Esophagus (tissue), 2 donors: ENCODE data around the gene CCIN. TPM values are rescaled to one million over a fixed set of nuclear protein-coding genes. Genes with fewer than 3 reads are reported as not detected.

Experiments used
- H3K27ac ChIP-seq, 2 donors: one replicate each; pipeline ENCODE4 v1.5.1; 2013; ENCODE audit warnings: low read depth in 2 of 2, mild to moderate bottlenecking in 2 of 2, inconsistent platforms in 1 of 2, low read length in 1 of 2, moderate library complexity in 1 of 2
- H3K27me3 ChIP-seq, 2 donors: one replicate each; pipeline ENCODE4 v1.6.1; 2013; ENCODE audit warnings: low read length in 2 of 2, control low read depth in 1 of 2, mild to moderate bottlenecking in 1 of 2; ENCODE audit not compliant: insufficient read depth in 2 of 2, control insufficient read depth in 1 of 2
- H3K36me3 ChIP-seq, 2 donors: one replicate each; pipeline ENCODE4 v1.6.1; 2013; ENCODE audit warnings: low read length in 1 of 2; ENCODE audit not compliant: control insufficient read depth in 2 of 2, insufficient read depth in 2 of 2
- H3K4me1 ChIP-seq, 2 donors: one replicate each; pipeline ENCODE4 v1.6.1; 2013; ENCODE audit warnings: low read length in 1 of 2; ENCODE audit not compliant: control insufficient read depth in 2 of 2, insufficient read depth in 2 of 2
- H3K4me3 ChIP-seq, 2 donors: one replicate each; pipeline ENCODE4 v1.5.1; 2013; ENCODE audit warnings: low read length in 2 of 2, mild to moderate bottlenecking in 2 of 2, low read depth in 1 of 2, moderate library complexity in 1 of 2
- H3K9me3 ChIP-seq, 2 donors: one replicate each; pipeline ENCODE4 v1.6.1; 2013; ENCODE audit warnings: mild to moderate bottlenecking in 2 of 2, low read depth in 1 of 2, low read length in 1 of 2, moderate library complexity in 1 of 2; ENCODE audit not compliant: control insufficient read depth in 2 of 2, insufficient read depth in 1 of 2
- WGBS, 2 donors: extraction: QIAGEN DNeasy Blood & Tissue Kit; methylation state at CpG; one replicate each; pipeline ENCODE4 v1.1.7; 2013; 5-methylcytosine and 5-hydroxymethylcytosine counted together
- polyA plus RNA-seq, 2 donors: library from polyadenylated mRNA; stranded (reverse); fragments of 200-250 nt; gene quantifications; one replicate each; pipeline ENCODE4 v1.2.3, GENCODE V29; 2013
- donor health status: healthy with polysubstance abuse.
- donor health status: Bipolar disorder and iron deficiency.

Gene CCIN
- polyA plus RNA-seq, 2 donors: not detected

DNA sequence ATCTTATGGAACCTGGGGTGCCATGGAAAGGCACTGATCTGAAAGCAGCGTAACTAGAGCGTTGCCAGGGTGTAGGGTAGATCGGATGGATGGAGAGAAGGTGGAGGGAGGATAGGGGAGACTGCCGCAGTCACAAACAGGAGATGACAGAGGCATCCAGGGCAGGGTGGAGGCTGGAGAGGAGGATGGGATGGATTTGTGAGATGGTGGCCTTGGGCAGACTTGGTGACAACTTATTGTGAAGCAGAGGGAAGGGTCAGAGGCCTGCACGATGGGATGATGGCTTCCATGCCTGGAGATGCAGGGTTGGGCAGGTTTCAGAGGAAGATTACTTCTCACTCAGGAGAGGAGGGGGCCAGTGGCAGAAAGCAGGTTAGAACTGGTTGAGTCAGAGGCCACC lies 30.3 kb upstream of the CCIN start:
- no peak overlapping the region for H3K4me3 ChIP-seq
- no peak overlapping the region for H3K27ac ChIP-seq
- 93 to 96% methylated on average over 5 of the region's 5 CpGs for WGBS, 2 donors
- no peaks in the 10 kb centered on the region for H3K27me3 ChIP-seq
- H3K9me3 ChIP-seq: no peaks in the 10 kb centered on the region
- H3K36me3 ChIP-seq: no peaks in the 10 kb centered on the region
- H3K4me1 ChIP-seq: peaks cover 12 to 22% of the 10 kb centered on the region in 2 donors

DNA sequence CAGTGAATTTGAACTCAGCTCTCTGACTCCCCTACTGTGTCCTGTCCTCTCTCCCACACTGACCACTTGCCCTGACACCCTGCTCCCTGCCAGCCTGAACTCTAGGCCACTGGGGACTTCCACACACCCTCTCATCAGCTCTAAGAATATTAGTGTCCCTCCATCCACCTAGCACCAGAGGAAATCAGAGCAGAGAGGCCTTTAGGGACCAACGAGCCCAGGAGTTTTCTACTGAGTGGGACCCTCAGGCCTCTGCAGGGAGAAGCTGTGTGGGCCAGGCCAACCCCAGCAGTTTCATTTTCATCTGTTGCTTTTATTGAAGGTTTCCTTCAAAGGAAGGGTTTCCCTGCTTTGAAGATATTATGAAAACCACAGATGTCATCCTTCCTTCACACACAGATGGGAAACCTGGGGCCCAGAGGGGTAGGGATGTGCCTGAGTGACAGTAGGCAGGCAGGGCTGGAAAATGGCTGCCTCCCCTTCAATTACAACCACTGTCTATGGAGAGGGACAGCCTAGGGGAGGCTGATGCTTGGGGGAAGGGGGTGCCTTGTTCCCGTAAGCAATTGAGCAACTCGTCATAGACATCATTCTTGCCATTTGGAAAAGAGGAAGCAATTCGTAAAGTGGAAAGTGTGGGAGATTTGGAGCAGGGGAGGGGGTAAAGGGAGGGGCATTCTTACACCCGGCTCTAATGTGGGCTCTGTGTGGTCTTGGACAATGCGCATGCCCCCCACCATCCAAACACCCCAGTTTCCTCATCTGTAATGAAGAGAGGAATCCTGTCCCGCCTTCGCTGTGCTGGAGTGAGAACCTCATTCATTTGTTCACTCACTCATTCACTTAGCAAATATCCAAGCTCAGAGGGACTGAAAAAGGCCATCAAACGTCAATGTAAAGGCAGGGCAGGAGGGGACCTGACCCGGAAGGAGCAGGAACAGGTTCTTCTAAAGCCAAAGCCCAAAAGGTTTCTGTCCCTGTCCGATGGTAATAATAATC lies 28.8 kb upstream of the CCIN start:
- Histone ChIP-seq H3K4me1 (peaks cover 12 to 22% of the 10 kb centered on the region in 2 donors), H3K9me3 (peaks cover 0 to 3% of the 10 kb centered on the region in 2 donors), H3K4me3 (no peak overlapping the region), H3K27me3 (no peaks in the 10 kb centered on the region), H3K27ac (peak overlapping the region in 1 of 2 donors; percentile 56), H3K36me3 (no peaks in the 10 kb centered on the region)
- 74 to 79% methylated on average over 11 of the region's 11 CpGs for WGBS, 2 donors

- Histone ChIP-seq H3K27me3 (no peaks in the 10 kb centered on the region), H3K9me3 (peaks cover 0 to 6% of the 10 kb centered on the region in 2 donors), H3K36me3 (no peaks in the 10 kb centered on the region), H3K4me1 (peaks cover 5 to 22% of the 10 kb centered on the region in 2 donors), H3K27ac (no peak overlapping the region), H3K4me3 (no peak overlapping the region)
- 33 to 46% methylated on average over 4 of the region's 4 CpGs for WGBS, 2 donors
Observed at GRCh38 chr9:36141288-36141687, 27.9 kb upstream of the CCIN start.

DNA sequence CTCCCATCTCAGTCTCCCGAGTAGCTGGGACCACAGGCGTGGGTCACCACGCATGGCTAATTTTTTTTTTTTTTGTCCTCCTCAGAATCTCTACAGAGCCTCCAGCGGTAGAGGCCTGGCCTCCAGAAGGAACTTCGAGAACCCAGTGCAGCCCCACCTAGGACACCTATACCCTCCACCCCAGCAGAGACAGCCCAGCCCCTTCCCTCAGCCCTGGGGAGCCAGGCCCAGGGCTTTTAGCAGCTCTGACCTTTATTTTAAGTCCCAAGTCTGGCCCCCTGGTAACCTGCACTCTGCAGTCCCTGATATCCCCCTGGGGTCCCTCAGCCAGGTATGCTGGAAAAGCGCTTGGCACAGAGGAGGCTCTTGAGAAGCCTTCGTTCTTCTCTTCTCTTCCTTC lies 27.4 kb upstream of the CCIN start:
- H3K27me3 ChIP-seq: no peaks in the 10 kb centered on the region
- H3K27ac ChIP-seq: no peak overlapping the region
- H3K9me3 ChIP-seq: peaks cover 0 to 6% of the 10 kb centered on the region in 2 donors
- WGBS, 2 donors: 91% methylated on average over 7 of the region's 7 CpGs
- H3K4me1 ChIP-seq: peaks cover 4 to 20% of the 10 kb centered on the region in 2 donors
- H3K36me3 ChIP-seq: no peaks in the 10 kb centered on the region
- H3K4me3 ChIP-seq: no peak overlapping the region

DNA sequence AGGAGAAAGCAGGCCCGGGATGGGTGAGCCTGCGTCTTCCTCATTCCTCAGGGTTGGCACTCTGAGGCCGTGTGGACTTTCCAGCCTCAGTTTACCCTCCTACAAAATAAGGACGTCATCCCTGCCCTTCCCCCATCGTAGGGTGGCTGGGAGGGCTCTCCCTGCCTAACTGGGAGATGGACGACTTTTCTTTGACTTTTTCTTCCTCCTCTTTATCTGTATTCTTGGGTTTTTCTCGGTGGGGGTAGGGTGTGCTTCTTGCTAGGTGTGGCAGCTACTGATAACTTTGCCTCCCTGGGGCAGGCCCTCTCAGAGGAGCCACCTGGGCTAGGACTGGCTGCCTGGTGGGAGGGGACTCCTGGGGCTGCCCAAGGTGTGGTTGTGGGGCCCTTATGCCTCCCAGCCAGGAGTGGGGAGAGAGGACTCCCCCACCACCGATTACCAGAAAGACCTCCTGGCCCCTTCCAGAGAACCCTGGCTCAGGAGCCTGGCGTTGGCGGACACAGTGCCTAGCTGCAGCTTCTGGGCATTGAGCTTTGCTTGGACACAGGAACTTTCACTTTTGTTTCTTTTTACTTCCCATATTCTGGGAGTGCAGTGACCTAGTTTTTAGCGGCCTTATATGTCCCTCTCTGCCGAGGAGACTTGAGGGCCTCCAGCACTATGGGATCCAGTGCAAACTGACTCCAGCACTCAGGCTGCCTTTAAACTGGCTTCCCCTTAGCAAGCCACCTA lies 26.5 kb upstream of the CCIN start:
- Histone ChIP-seq H3K4me1 (peaks cover 4 to 17% of the 10 kb centered on the region in 2 donors), H3K36me3 (no peaks in the 10 kb centered on the region), H3K27ac (peak overlapping the region; percentile 44 to 86), H3K4me3 (no peak overlapping the region), H3K27me3 (no peaks in the 10 kb centered on the region), H3K9me3 (peaks cover 0 to 6% of the 10 kb centered on the region in 2 donors)
- WGBS, 2 donors: 45 to 52% methylated on average over 12 of the region's 12 CpGs

DNA sequence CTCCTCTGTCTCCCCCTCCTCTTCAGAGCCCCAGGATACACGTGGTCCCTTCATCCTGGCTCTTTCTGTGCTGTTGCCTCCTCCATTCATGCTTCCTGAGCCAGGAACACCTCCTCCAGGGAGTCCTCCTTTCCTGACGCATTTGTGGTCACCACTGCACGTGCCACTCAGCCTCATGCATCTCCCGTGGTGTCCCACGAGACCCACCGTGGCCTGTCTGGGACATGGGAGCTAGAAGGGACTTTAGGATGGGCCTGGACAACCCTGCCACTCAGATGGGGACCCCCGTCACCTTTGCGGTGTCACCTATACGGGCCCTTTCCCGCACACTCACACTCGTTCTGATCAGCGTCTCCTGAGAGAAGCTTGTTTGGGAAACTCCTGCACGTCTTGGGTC lies 25.9 kb upstream of the CCIN start:
- H3K27ac ChIP-seq: peak overlapping the region; percentile 44 to 86
- 78 to 82% methylated on average over 13 of the region's 13 CpGs for WGBS, 2 donors
- H3K9me3 ChIP-seq: peaks cover 0 to 6% of the 10 kb centered on the region in 2 donors
- peaks cover 4 to 16% of the 10 kb centered on the region in 2 donors for H3K4me1 ChIP-seq
- H3K4me3 ChIP-seq: no peak overlapping the region
- no peaks in the 10 kb centered on the region for H3K36me3 ChIP-seq
- no peaks in the 10 kb centered on the region for H3K27me3 ChIP-seq

DNA sequence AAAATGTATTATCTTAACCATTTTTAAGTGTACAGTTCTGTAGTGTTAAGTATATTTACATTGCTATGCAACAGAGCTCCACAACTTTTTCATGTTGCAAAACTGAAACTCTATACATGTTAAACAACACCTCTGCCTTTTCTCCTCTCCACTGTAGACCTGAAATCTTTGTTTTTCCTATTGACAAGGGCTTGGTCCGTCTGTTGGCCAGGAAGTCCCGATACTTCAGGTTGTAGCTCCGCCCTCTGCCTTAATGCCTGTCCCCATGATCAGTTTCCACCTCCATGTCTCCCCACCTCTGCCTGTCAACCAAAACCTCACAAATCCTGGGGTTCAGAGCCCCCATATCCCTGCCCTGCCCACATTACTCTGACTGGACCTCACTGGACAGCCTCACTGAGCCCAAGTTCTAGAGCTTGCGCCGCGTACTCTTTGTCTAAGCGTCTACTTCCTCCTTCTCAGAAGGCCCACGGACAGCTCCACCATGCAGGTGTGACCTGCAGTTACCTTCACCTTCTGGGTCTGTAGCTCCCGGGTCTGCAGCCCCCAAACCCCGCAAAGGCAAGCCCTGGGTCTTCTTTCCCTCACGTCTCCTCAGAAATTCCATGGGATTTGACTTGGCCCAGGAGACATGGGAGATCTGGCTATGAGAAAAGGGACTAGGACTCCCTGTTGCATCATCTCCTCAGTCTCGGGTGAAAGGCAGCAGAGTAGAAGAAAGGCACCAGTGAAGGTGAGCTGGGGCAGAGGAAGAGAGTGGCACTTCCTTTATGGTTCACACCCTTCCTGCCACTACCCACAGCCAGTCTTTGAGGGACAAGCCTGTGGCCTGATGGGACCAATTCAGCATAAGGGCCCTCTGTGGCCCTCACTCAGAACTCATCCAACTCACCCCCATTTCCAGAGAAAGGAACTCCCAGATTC lies 24.6 kb upstream of the CCIN start:
- H3K4me1 ChIP-seq: peaks cover 10 to 11% of the 10 kb centered on the region in 2 donors
- peaks cover 0 to 6% of the 10 kb centered on the region in 2 donors for H3K9me3 ChIP-seq
- no peak overlapping the region for H3K27ac ChIP-seq
- 76 to 78% methylated on average over 12 of the region's 12 CpGs for WGBS, 2 donors
- no peaks in the 10 kb centered on the region for H3K36me3 ChIP-seq
- no peaks in the 10 kb centered on the region for H3K27me3 ChIP-seq
- no peak overlapping the region for H3K4me3 ChIP-seq

- WGBS, 2 donors: 89 to 96% methylated on average over 4 of the region's 4 CpGs
Observed at GRCh38 chr9:36145970-36146369, 23.2 kb upstream of the CCIN start.

DNA sequence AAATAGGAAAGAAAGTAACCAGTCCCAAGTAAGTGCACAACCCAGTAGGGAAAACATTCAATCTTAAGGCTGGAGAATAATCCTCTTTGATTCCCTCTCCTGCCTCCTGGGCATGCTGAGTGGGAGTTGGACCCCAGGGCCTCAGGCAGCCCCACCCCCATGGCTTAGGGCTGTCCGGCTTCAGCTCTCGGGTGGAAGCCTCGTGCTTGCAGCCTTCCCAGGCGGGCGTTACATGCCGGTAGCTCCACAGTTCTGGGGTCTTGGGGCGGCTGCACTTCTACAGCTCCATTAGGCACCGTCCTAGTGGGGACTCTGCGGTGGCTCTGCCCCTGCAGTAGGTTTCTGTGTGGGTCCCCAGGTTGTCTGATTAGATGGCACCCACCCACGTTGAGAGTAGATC lies 22.5 kb upstream of the CCIN start:
- H3K9me3 ChIP-seq: peaks cover 0 to 6% of the 10 kb centered on the region in 2 donors
- no peak overlapping the region for H3K4me3 ChIP-seq
- no peaks in the 10 kb centered on the region for H3K27me3 ChIP-seq
- WGBS, 2 donors: 92 to 93% methylated on average over 10 of the region's 10 CpGs
- H3K27ac ChIP-seq: no peak overlapping the region
- peaks cover 10 to 13% of the 10 kb centered on the region in 2 donors for H3K4me1 ChIP-seq
- H3K36me3 ChIP-seq: no peaks in the 10 kb centered on the region

More at GRCh38 chr9:36145970-36146369, 23.2 kb upstream of the CCIN start:
- Histone ChIP-seq H3K4me3 (no peak overlapping the region), H3K27ac (no peak overlapping the region), H3K27me3 (no peaks in the 10 kb centered on the region), H3K36me3 (no peaks in the 10 kb centered on the region), H3K9me3 (peaks cover 0 to 6% of the 10 kb centered on the region in 2 donors), H3K4me1 (peaks cover 10 to 11% of the 10 kb centered on the region in 2 donors)
